CD4-positive, CD25-positive, alpha-beta regulatory T cell (primary cell): Measurements from ENCODE around the gene GATA6. TPM values are rescaled to one million over a fixed set of nuclear protein-coding genes. Genes with fewer than 3 reads are reported as not detected.
"Not testable (repeated sequence)": the region's sequence is repeated elsewhere in the genome, so short reads cannot be mapped to it uniquely, and the experiment has no call there.

Experiments
- ATAC-seq, 2 donors: fragments of 150-1000 bp; cut with Tn5 transposase; one replicate each; pipeline ENCODE4 v1.10.0; 2021; ENCODE audit warnings: low read depth in 2 of 2, moderate number of reproducible peaks in 2 of 2, moderate library complexity in 1 of 2
- DNase-seq, 3 donors: peaks; one replicate each; pipeline versions ENCODE4 v3.0.0 to v3.0.0-alpha.2; 2012 to 2022; ENCODE audit warnings: mixed read lengths in 1 of 3
- H3K27ac ChIP-seq: one replicate; pipeline ENCODE4 v1.7.0; 2013; ENCODE audit warnings: mild to moderate bottlenecking, low read length; ENCODE audit not compliant: insufficient read depth, poor library complexity, severe bottlenecking
- H3K27me3 ChIP-seq: one replicate; pipeline ENCODE4 v1.7.0; 2013; ENCODE audit warnings: low read length; ENCODE audit not compliant: control insufficient read depth, insufficient read depth
- H3K36me3 ChIP-seq: one replicate; pipeline ENCODE4 v1.7.0; 2013; ENCODE audit warnings: mild to moderate bottlenecking, low read length, moderate library complexity; ENCODE audit not compliant: control insufficient read depth, insufficient read depth
- H3K4me1 ChIP-seq: 2 replicates; pipeline ENCODE4 v1.7.0; 2013; ENCODE audit warnings: mild to moderate bottlenecking, low read length; ENCODE audit not compliant: insufficient read depth, control insufficient read depth, poor library complexity, severe bottlenecking
- H3K4me3 ChIP-seq: one replicate; pipeline ENCODE4 v1.7.0; 2013; ENCODE audit warnings: low read depth, mild to moderate bottlenecking, low read length, moderate library complexity
- H3K9me3 ChIP-seq, 2 experiments: 1 replicate in 1 of 2; 2 replicates in 1 of 2; pipeline ENCODE4 v1.7.0; 2013; ENCODE audit warnings: low read length in 2 of 2, mild to moderate bottlenecking in 1 of 2, moderate library complexity in 1 of 2; ENCODE audit not compliant: control insufficient read depth in 2 of 2
- H3K27ac Mint-ChIP-seq, 3 donors: one replicate each; pipeline ENCODE4 v1.8.0; 2020 to 2022; ENCODE audit warnings: mild to moderate bottlenecking in 3 of 3, mixed read lengths in 3 of 3, moderate library complexity in 2 of 3
- H3K27me3 Mint-ChIP-seq: one replicate; pipeline ENCODE4 v1.8.0; 2022; ENCODE audit warnings: mild to moderate bottlenecking, mixed read lengths
- H3K36me3 Mint-ChIP-seq: one replicate; pipeline ENCODE4 v1.8.0; 2020; ENCODE audit warnings: mixed read lengths
- H3K4me1 Mint-ChIP-seq, 4 donors: one replicate each; pipeline ENCODE4 v1.8.0; 2020 to 2022; ENCODE audit warnings: mixed read lengths in 4 of 4, mild to moderate bottlenecking in 1 of 4
- H3K4me3 Mint-ChIP-seq, 4 donors: one replicate each; pipeline ENCODE4 v1.8.0; 2020 to 2022; ENCODE audit warnings: mild to moderate bottlenecking in 4 of 4, mixed read lengths in 4 of 4, moderate library complexity in 3 of 4
- H3K9me3 Mint-ChIP-seq, 7 donors: one replicate each; pipeline ENCODE4 v1.8.0; 2020 to 2022; ENCODE audit warnings: mixed read lengths in 7 of 7, mild to moderate bottlenecking in 3 of 7, moderate library complexity in 2 of 7
- polyA plus RNA-seq, 4 donors: library from polyadenylated mRNA; unstranded; fragments of 300-500 nt; fragmentation: Illumina TruSeq; gene quantifications; one replicate each; pipeline ENCODE4 v1.2.3, GENCODE V29; 2021
- total RNA-seq: library from RNA; stranded (reverse); gene quantifications from one replicate; pipeline ENCODE4 v1.2.3, GENCODE V29; 2022

GATA6 gene
- total and polyA plus RNA-seq, 5 donors from 2014 or later: 0.10 TPM; not detected in 4

DNA sequence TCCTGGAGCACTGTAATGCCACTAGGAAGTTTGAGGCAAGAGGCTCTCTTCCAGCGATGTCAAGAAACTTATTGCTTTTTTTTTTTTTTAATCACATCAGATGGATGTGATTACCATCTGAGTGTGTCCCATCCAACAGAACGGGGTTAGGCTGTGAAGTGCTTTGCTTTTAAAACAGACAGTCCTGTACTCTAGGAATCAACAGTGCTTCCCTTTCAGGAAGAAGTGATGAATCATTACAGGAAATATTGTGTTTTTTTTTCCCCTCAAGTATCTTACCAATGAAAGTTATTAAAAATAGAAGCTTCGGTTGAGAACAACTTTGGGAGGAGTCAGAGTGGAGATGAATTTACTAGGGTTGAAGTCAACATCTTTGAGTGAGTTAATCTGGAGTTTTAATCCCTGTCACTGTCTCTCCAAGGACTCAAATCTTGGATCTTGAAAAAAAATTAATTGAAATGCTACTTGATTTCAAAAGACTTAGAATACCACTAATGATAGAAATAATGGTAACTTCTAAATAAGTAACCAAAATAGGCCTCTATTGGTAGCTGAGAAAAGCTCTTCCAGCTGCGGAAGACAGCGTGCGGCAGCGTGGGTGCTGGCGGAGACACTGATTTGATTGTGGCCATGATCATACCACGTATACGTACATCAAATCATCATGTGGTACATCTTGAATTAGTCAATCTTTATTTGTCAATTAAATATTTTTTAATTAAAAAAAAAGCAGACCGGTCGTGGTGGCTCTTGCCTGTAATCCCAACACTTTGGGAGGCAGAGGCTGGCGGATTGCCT is 45.5 kb downstream of the GATA6 start:
- no peak for DNase-seq
- no peaks in the 10 kb centered on the region for H3K4me1 Mint-ChIP-seq
- H3K36me3 Mint-ChIP-seq: no peaks in the 10 kb centered on the region
- no peaks in the 10 kb centered on the region for H3K36me3 ChIP-seq
- H3K9me3 ChIP-seq: no peaks in the 10 kb centered on the region
- H3K4me3 ChIP-seq: no peak overlapping the region
- H3K27me3 Mint-ChIP-seq: no peaks in the 10 kb centered on the region
- H3K27ac ChIP-seq: no peak overlapping the region
- H3K27ac Mint-ChIP-seq: peak overlapping the region in 1 of 3 donors; percentile 43
- no peak for ATAC-seq
- no peak overlapping the region for H3K4me3 Mint-ChIP-seq
- peaks cover 0 to 1% (median 0%) of the 10 kb centered on the region in 7 donors for H3K9me3 Mint-ChIP-seq
- H3K4me1 ChIP-seq: no peaks in the 10 kb centered on the region
- no peaks in the 10 kb centered on the region for H3K27me3 ChIP-seq

DNA sequence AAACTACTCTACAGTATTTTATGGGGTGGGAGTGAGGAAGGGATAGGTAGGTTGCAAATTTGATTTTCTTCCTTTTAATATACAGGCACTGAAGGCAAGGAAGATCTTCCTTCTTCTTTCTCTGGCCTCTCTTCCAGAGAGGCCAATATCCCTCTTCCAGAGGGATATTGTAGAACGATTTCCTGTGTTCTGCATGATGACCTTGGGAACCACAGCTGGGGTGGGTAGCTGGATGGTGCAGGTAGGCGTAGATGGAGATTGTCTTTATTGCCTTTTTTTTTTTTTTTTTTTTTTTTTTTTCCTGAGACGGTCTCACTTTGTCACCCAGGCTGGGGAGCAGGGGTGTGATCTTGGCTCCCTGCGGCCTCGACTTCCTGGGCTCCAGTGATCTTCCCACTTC is 49.4 kb downstream of the GATA6 start:
- Histone ChIP-seq H3K27me3 (no peaks in the 10 kb centered on the region), H3K4me3 (no peak overlapping the region), H3K9me3 (no peaks in the 10 kb centered on the region), H3K27ac (no peak overlapping the region), H3K36me3 (no peaks in the 10 kb centered on the region), H3K4me1 (no peaks in the 10 kb centered on the region)
- DNase-seq (no peak), ATAC-seq (no peak)
- Mint-ChIP-seq H3K4me1 (peaks cover 0 to 4% (median 0%) of the 10 kb centered on the region in 4 donors), H3K36me3 (no peaks in the 10 kb centered on the region), H3K27me3 (peaks cover 4% of the 10 kb centered on the region), H3K27ac (no peak overlapping the region), H3K4me3 (no peak overlapping the region), H3K9me3 (peaks cover 0 to 2% (median 0%) of the 10 kb centered on the region in 7 donors)

DNA sequence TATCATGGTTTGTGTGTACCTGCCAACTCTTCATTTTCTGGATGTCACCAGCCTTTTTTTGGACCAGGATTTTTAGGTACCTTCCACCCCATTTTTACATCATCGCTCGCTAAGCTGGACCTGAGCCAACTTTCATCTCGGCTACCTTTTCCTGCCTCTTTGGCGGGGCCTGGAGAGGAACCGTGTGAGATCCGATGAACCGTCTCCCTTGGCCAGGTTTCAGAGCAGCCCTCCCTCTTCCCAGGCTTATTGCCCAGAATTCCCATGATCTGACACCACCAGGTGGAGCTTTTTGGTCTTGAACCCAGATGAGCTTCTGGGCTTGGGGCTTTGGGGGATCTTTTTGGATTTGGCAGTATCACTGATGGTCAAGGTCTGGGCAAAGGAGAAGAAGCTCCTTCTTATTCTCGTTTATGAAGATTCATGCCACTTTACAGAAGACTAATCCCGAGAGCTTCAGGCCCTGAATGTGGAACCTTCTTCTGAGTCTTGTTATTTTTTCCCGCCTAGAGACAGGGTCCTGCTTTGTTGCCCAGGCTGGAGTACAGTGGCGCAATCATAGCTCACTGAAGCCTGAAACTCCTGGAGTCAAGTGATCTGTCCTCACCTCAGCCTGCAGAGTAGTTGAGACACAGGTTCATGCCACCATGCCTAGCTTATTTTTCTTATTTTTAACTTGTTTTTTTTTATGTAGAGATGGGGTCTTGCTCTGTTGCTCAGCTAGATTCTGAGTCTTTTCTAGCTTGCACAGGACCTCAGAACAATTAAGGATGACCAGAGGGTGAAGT is 50.4 kb downstream of the GATA6 start:
- Histone ChIP-seq H3K27ac (no peak overlapping the region), H3K27me3 (no peaks in the 10 kb centered on the region), H3K4me3 (no peak overlapping the region), H3K36me3 (no peaks in the 10 kb centered on the region), H3K9me3 (no peaks in the 10 kb centered on the region), H3K4me1 (no peaks in the 10 kb centered on the region)
- Mint-ChIP-seq H3K4me3 (no peak overlapping the region), H3K36me3 (no peaks in the 10 kb centered on the region), H3K4me1 (peaks cover 0 to 4% (median 0%) of the 10 kb centered on the region in 4 donors), H3K27ac (no peak overlapping the region), H3K9me3 (peaks cover 0 to 2% (median 0%) of the 10 kb centered on the region in 7 donors), H3K27me3 (peaks cover 4% of the 10 kb centered on the region)
- DNase-seq (no peak), ATAC-seq (no peak)

DNA sequence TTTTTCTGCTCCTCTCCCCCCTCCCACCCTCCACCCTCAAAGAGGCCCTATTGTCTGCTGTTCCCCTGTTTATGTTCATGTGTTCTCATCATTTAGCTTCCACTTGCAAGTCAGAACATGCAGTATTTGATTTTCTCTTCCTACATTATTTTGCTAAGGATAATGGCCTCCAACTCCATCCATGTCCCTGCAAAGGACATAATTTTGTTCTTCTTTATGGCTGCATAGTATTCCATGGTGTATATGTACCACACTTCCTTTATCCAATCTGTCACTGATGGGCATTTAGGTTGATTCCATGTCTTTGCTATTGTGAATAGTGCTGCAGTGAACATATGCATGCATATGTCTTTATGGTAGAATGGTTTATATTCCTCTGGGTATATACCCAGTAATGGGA is 51.2 kb downstream of the GATA6 start:
- not testable (repeated sequence) for H3K27me3 Mint-ChIP-seq, H3K27ac Mint-ChIP-seq, H3K9me3 ChIP-seq, H3K36me3 Mint-ChIP-seq, H3K4me3 ChIP-seq, H3K9me3 Mint-ChIP-seq, ATAC-seq, H3K27ac ChIP-seq, H3K4me3 Mint-ChIP-seq, H3K4me1 ChIP-seq, H3K4me1 Mint-ChIP-seq, H3K36me3 ChIP-seq, DNase-seq, H3K27me3 ChIP-seq

DNA sequence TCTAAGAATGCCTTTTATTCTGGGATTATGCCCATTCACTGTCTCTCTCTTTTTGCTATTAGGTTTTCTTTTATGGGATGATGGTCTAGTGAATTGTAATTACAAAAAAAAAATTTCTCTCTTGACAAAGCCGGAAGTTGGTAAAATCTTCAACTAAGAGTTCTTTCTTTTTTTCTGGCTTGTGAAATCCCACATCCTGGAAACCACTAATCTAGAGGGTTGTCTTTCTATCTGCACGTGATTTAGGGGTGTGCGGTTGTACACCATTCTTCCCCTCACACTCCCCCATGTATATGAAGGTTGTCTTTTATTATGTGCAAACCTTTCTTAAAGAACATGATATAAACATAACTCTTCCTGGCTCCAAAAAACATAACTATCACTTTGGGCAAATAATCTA is 52.0 kb downstream of the GATA6 start:
- ATAC-seq (no peak), DNase-seq (no peak)
- Histone ChIP-seq H3K27ac (no peak overlapping the region), H3K9me3 (no peaks in the 10 kb centered on the region), H3K4me1 (no peaks in the 10 kb centered on the region), H3K4me3 (no peak overlapping the region), H3K27me3 (no peaks in the 10 kb centered on the region), H3K36me3 (no peaks in the 10 kb centered on the region)
- no peak overlapping the region for H3K27ac Mint-ChIP-seq
- H3K4me3 Mint-ChIP-seq: no peak overlapping the region
- H3K27me3 Mint-ChIP-seq: peaks cover 4% of the 10 kb centered on the region
- H3K9me3 Mint-ChIP-seq: peaks cover 0 to 2% (median 0%) of the 10 kb centered on the region in 7 donors
- H3K36me3 Mint-ChIP-seq: no peaks in the 10 kb centered on the region
- H3K4me1 Mint-ChIP-seq: peaks cover 0 to 4% (median 0%) of the 10 kb centered on the region in 4 donors

DNA sequence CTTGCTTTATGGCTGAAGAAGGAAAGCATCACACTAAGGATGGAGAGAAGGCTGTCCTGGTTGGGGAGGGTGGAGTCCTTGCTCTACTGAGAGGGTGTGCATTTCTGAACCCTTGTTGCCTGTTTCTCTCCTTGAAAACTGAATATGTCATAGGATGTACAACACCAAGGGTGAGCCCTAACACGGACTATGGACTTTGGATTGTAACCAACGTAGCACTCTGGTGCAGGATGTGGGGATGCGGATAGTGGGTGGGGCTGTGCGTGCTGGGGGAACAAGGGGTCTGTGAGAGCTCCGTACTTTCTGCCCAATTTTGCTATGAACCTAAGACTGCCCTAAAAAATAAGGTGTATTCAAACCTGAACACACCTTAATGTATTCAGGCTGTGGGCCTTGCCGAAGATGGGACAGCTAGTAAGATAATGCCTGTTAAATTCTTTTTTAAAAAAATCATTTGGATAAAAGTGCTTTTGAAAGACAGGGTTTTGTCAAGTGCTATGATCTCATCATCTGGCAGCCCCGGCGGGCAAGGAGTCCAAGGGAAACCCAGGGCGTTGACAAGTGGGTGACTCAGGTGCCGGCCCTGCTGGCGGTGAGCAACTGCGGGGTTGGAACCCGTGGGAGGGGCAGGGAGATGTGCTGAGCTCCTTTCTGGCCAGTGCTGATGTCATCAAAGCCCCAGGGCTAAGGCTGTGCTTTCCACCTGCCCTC is 54.0 kb downstream of the GATA6 start:
- no peak overlapping the region for H3K27ac Mint-ChIP-seq
- peaks cover 0 to 2% (median 0%) of the 10 kb centered on the region in 7 donors for H3K9me3 Mint-ChIP-seq

DNA sequence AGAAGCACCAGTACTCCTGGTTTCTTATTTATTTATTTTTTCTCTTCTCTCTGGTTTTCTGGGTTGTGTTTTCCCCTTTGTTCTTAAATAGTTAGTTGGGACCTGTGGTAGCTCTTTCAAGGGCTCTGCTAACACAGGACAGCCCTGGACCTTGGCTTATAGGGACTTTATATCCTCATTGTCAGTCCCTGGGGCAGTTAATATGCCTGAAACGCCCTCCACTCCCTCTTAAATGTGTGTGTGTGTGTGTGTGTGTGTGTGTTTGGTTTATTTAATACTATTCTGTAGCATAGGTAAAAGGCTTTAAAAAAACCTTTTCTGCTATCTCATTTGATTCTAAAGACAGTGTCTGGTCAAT is 54.6 kb downstream of the GATA6 start:
- no peaks in the 10 kb centered on the region for H3K36me3 Mint-ChIP-seq
- H3K9me3 Mint-ChIP-seq: peaks cover 0 to 2% (median 0%) of the 10 kb centered on the region in 7 donors
- no peaks in the 10 kb centered on the region for H3K27me3 ChIP-seq
- H3K4me3 Mint-ChIP-seq: no peak overlapping the region
- peaks cover 0 to 4% (median 0%) of the 10 kb centered on the region in 4 donors for H3K4me1 Mint-ChIP-seq
- ATAC-seq: no peak
- peaks cover 4% of the 10 kb centered on the region for H3K27me3 Mint-ChIP-seq
- H3K9me3 ChIP-seq: no peaks in the 10 kb centered on the region
- H3K36me3 ChIP-seq: no peaks in the 10 kb centered on the region
- H3K27ac ChIP-seq: no peak overlapping the region
- DNase-seq: no peak
- no peaks in the 10 kb centered on the region for H3K4me1 ChIP-seq
- H3K27ac Mint-ChIP-seq: no peak overlapping the region
- no peak overlapping the region for H3K4me3 ChIP-seq

More for the DNA sequence above, 54.0 kb downstream of the GATA6 start:
- no peak overlapping the region for H3K4me3 Mint-ChIP-seq
- no peaks in the 10 kb centered on the region for H3K36me3 Mint-ChIP-seq
- Histone ChIP-seq H3K27ac (no peak overlapping the region), H3K4me3 (no peak overlapping the region), H3K36me3 (no peaks in the 10 kb centered on the region), H3K27me3 (no peaks in the 10 kb centered on the region), H3K9me3 (no peaks in the 10 kb centered on the region), H3K4me1 (no peaks in the 10 kb centered on the region)
- H3K27me3 Mint-ChIP-seq: peaks cover 4% of the 10 kb centered on the region
- no peak for DNase-seq
- peaks cover 0 to 4% (median 0%) of the 10 kb centered on the region in 4 donors for H3K4me1 Mint-ChIP-seq
- ATAC-seq: no peak
